ENCODE results near the gene PDZD2. TPM values are rescaled to one million over a fixed set of nuclear protein-coding genes. Genes with fewer than 3 reads are reported as not detected.
A peak's percentile ranks its signal among the peaks of the same experiment; 100 is the strongest.

The PDZD2 gene
- total RNA-seq, 1 donor from 2014 or later: 1.1 TPM

DNA sequence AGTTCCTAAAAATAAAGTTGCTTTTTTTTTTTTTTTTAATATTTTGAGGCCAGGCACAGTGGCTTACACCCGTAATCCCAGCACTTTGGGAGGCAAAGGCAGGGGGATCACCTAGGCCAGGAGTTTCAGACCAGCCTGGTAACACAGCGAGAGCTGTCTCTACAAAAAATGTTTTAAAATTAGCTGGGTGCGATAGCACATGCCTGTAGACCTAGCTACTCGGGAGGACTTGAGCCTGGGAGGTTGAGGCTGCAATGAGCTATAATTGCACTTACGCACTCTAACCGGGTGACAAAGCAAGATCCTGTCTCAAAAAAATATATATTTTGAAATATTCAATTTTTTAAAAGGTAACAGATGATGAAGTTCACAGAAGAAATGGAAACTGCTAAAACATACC is 512.3 kb downstream of the PDZD2 start:
- Histone ChIP-seq H3K9me3 (ENCODE audit: low read depth) (no peaks in the 10 kb centered on the region), H3K4me1 (no peaks in the 10 kb centered on the region), H3K4me3 (no peak overlapping the region), H3K36me3 (peaks cover 5% of the 10 kb centered on the region), H3K27me3 (no peaks in the 10 kb centered on the region), H3K4me2 (no peak overlapping the region), H3K9ac (no peak overlapping the region), H2AFZ (replicated peaks) (no peak overlapping the region), H3K79me2 (ENCODE audit: low read depth) (peaks cover 100% of the 10 kb centered on the region), H3K27ac (no peak overlapping the region), H3F3A (ENCODE audit: low read depth) (no peaks in the 10 kb centered on the region), H4K20me1 (ENCODE audit: low read depth) (peaks cover 80% of the 10 kb centered on the region)
- TF ChIP-seq, protein P1, sequence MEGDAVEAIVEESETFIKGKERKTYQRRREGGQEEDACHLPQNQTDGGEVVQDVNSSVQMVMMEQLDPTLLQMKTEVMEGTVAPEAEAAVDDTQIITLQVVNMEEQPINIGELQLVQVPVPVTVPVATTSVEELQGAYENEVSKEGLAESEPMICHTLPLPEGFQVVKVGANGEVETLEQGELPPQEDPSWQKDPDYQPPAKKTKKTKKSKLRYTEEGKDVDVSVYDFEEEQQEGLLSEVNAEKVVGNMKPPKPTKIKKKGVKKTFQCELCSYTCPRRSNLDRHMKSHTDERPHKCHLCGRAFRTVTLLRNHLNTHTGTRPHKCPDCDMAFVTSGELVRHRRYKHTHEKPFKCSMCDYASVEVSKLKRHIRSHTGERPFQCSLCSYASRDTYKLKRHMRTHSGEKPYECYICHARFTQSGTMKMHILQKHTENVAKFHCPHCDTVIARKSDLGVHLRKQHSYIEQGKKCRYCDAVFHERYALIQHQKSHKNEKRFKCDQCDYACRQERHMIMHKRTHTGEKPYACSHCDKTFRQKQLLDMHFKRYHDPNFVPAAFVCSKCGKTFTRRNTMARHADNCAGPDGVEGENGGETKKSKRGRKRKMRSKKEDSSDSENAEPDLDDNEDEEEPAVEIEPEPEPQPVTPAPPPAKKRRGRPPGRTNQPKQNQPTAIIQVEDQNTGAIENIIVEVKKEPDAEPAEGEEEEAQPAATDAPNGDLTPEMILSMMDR (IDR thresholded peaks at IDR 0.05): no peak
- Mint-ChIP-seq H3K27me3 (ENCODE audit: insufficient read depth, low read depth) (no peaks in the 10 kb centered on the region), H3K4me1 (no peaks in the 10 kb centered on the region), H3K9me3 (peaks cover 34% of the 10 kb centered on the region), H3K4me3 (no peak overlapping the region), H3K36me3 (peaks cover 40% of the 10 kb centered on the region), H3K27ac (no peak overlapping the region)
- DNase-seq (ENCODE audit: low spot score): no peak

DNA sequence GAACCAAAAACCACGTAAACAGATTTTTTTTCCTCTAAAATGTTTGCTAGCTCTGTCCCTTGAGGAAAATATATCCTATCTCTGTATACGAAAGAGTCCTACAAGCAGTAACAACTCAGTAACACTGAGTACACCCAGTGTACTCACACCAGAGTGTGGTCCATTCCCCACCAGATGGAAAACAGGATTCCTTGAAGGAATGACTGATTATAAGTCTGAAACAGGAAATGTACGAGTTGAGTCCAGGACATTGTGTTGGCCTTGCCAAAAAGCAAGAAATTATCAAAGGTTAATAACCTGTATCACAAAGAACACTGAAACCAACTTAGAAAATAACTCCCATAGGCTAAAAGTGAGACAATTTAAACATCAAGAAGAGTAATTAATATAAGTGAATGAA is 514.8 kb downstream of the PDZD2 start:
- Mint-ChIP-seq H3K4me1 (no peaks in the 10 kb centered on the region), H3K4me3 (no peak overlapping the region), H3K9me3 (peaks cover 26% of the 10 kb centered on the region), H3K27me3 (ENCODE audit: insufficient read depth, low read depth) (no peaks in the 10 kb centered on the region), H3K27ac (no peak overlapping the region), H3K36me3 (peaks cover 36% of the 10 kb centered on the region)
- H3F3A ChIP-seq (ENCODE audit: low read depth): peaks cover 7% of the 10 kb centered on the region
- H2AFZ ChIP-seq (replicated peaks): no peak overlapping the region
- H4K20me1 ChIP-seq (ENCODE audit: low read depth): peaks cover 85% of the 10 kb centered on the region
- no peak for TF ChIP-seq EZH2phosphoT487 (IDR thresholded peaks at IDR 0.05)
- H3K4me3 ChIP-seq: no peak overlapping the region
- no peak for DNase-seq (ENCODE audit: low spot score)
- no peak overlapping the region for H3K4me2 ChIP-seq
- H3K27me3 ChIP-seq: no peaks in the 10 kb centered on the region
- peaks cover 18% of the 10 kb centered on the region for H3K4me1 ChIP-seq
- H3K27ac ChIP-seq: no peak overlapping the region
- peaks cover 5% of the 10 kb centered on the region for H3K36me3 ChIP-seq
- H3K9ac ChIP-seq: no peak overlapping the region
- peaks cover 100% of the 10 kb centered on the region for H3K79me2 ChIP-seq (ENCODE audit: low read depth)
- H3K9me3 ChIP-seq (ENCODE audit: low read depth): no peaks in the 10 kb centered on the region

DNA sequence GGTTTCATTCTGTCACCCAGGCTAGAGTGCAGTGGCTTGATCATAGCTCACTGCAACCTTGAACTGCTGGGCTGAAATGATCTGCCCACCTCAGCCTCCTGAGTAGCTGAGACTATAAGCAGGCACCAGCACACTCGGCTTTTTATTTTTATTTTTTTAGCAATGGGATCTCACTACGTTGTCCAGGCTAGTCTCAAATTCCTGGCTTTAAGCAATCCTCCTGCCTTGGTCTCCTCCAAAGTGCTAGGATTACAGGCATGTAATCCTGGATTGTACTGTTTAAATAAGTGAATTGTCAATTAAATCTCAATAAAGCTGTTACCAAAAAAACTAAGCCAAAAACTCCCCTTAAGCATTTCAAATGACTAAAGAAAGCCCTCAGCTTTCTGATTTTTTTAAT is 516.3 kb downstream of the PDZD2 start:
- Mint-ChIP-seq H3K4me3 (no peak overlapping the region), H3K36me3 (peaks cover 32% of the 10 kb centered on the region), H3K4me1 (no peaks in the 10 kb centered on the region), H3K27ac (no peak overlapping the region), H3K9me3 (peaks cover 25% of the 10 kb centered on the region), H3K27me3 (ENCODE audit: insufficient read depth, low read depth) (no peaks in the 10 kb centered on the region)
- Histone ChIP-seq H4K20me1 (ENCODE audit: low read depth) (peaks cover 90% of the 10 kb centered on the region), H3K36me3 (peaks cover 5% of the 10 kb centered on the region), H3K4me2 (no peak overlapping the region), H3K9ac (no peak overlapping the region), H3F3A (ENCODE audit: low read depth) (peaks cover 14% of the 10 kb centered on the region), H3K9me3 (ENCODE audit: low read depth) (no peaks in the 10 kb centered on the region), H3K4me1 (peaks cover 24% of the 10 kb centered on the region), H3K4me3 (no peak overlapping the region), H2AFZ (replicated peaks) (no peak overlapping the region), H3K27me3 (no peaks in the 10 kb centered on the region), H3K27ac (no peak overlapping the region), H3K79me2 (ENCODE audit: low read depth) (peaks cover 100% of the 10 kb centered on the region)
- no peak for TF ChIP-seq EZH2phosphoT487 (IDR thresholded peaks at IDR 0.05)
- no peak for TF ChIP-seq EZH2 (IDR thresholded peaks at IDR 0.05)
- TF ChIP-seq, protein P1 (IDR thresholded peaks at IDR 0.05): no peak
- DNase-seq (ENCODE audit: low spot score): no peak

DNA sequence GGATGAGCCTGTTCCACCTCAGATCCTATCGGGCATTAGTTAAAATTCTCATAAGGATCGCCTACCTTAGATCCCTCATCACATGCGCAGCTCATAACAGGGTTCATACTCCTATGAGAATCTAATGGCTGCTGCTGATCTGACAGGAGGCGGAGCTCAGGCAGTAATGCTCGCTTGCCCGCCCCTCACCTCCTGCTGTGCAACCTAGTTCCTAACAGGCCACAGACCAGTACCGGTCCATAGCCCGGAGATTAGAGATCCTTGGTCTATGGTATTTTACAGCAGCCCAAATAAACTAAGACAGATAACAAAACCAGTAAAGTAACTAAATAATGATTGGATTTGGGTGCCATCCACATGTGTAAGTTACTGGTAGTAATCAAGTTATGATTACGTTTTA is 517.7 kb downstream of the PDZD2 start:
- peaks cover 14% of the 10 kb centered on the region for H3F3A ChIP-seq (ENCODE audit: low read depth)
- TF ChIP-seq EZH2phosphoT487 (IDR thresholded peaks at IDR 0.05) (no peak), EZH2 (IDR thresholded peaks at IDR 0.05) (no peak)
- TF ChIP-seq, protein P1 (IDR thresholded peaks at IDR 0.05): no peak
- no peaks in the 10 kb centered on the region for H3K9me3 ChIP-seq (ENCODE audit: low read depth)
- Mint-ChIP-seq H3K27ac (no peak overlapping the region), H3K27me3 (ENCODE audit: insufficient read depth, low read depth) (peaks cover 2% of the 10 kb centered on the region), H3K4me1 (no peaks in the 10 kb centered on the region), H3K36me3 (peaks cover 36% of the 10 kb centered on the region), H3K4me3 (no peak overlapping the region), H3K9me3 (peaks cover 23% of the 10 kb centered on the region)
- peaks cover 24% of the 10 kb centered on the region for H3K4me1 ChIP-seq
- H3K4me2 ChIP-seq: peak overlapping the region; percentile 6
- no peak overlapping the region for H3K4me3 ChIP-seq
- H3K36me3 ChIP-seq: peaks cover 5% of the 10 kb centered on the region
- no peak overlapping the region for H3K9ac ChIP-seq
- H3K27me3 ChIP-seq: no peaks in the 10 kb centered on the region
- DNase-seq (ENCODE audit: low spot score): peak; percentile 25
- H3K27ac ChIP-seq: no peak overlapping the region
- peaks cover 84% of the 10 kb centered on the region for H4K20me1 ChIP-seq (ENCODE audit: low read depth)
- peaks cover 100% of the 10 kb centered on the region for H3K79me2 ChIP-seq (ENCODE audit: low read depth)
- no peak overlapping the region for H2AFZ ChIP-seq (replicated peaks)

Data from neural progenitor cell (in vitro differentiated cells).